GM12892 (cell line): ENCODE measurements around the gene BRCA1.

Experiments
- POLR2A ChIP-seq: IDR thresholded peaks from 2 replicates; pipeline ENCODE4 v1.6.1; 2011; ENCODE audit warnings: low read depth, low read length, control low read depth
- POLR2AphosphoS5 ChIP-seq: IDR thresholded peaks from 2 replicates; pipeline ENCODE4 v1.6.1; 2011; ENCODE audit warnings: low read depth, low read length, control low read depth

GRCh38 chr17:43068570-43069367, 56.4 kb downstream of the BRCA1 start:
- TF ChIP-seq POLR2AphosphoS5 (no peak), POLR2A (no peak)
